HG03060 (cell line): ENCODE measurements around the gene OR2W3.

Experiments
- ATAC-seq: cut with Tn5 transposase; IDR thresholded peaks from one replicate; pipeline ENCODE4 v1.9.1; 2021; ENCODE audit warnings: low read depth, moderate number of reproducible peaks; ENCODE audit not compliant: unreplicated experiment

The OR2W3 gene

GRCh38 chr1:247914941-247915662 is 19.7 kb downstream of the OR2W3 start:
- ATAC-seq: no peak

GRCh38 chr1:247919952-247920351 is 24.6 kb downstream of the OR2W3 start, which contains the start of gene OR2T8:
Gene OR2T8 (plus strand): TSS chr1:247920252. CDS start chr1:247921018, 766 bp downstream.
- ATAC-seq: no peak

- no peak for ATAC-seq
These were observed 28.6 kb downstream of the OR2W3 start for GRCh38 chr1:247923941-247924340.

- ATAC-seq: no peak
These were observed 29.5 kb downstream of the OR2W3 start, which contains the start of gene OR2AJ1 for GRCh38 chr1:247924868-247925267. Gene OR2AJ1 (plus strand): TSS chr1:247924889. CDS start chr1:247933769, 8,880 bp downstream.

- no peak for ATAC-seq
These were observed 38.6 kb downstream of the OR2W3 start for GRCh38 chr1:247933989-247934388.

GRCh38 chr1:247935781-247936180 is 40.4 kb downstream of the OR2W3 start:
- no peak for ATAC-seq

GRCh38 chr1:247936415-247936814 is 41.0 kb downstream of the OR2W3 start:
- ATAC-seq: no peak

GRCh38 chr1:247936965-247937734 is 41.8 kb downstream of the OR2W3 start:
- peak; percentile 99 for ATAC-seq

- ATAC-seq: no peak
These were observed 47.2 kb downstream of the OR2W3 start for GRCh38 chr1:247942624-247943023.
